Activated B cell treated with CpG ODN at 0.5 μM for 24 hours (primary cell): ENCODE results near the gene PLEK. TPM values are rescaled to one million over a fixed set of nuclear protein-coding genes. Genes with fewer than 3 reads are reported as not detected.

Experiments
- ATAC-seq: fragments of 200-7000 bp; cut with Tn5 transposase; one replicate; pipeline ENCODE4 v1.10.0; 2021; ENCODE audit warnings: low read depth, mild to moderate bottlenecking, moderate library complexity
- CTCF ChIA-PET: fragments of 350-600 bp; sonication (Branson Sonifier 250); formaldehyde crosslinking; loops from one replicate; lab custom pipeline; 2021; ENCODE audit warnings: antibody characterized with exemption; lab: Charles Lee
- POLR2A ChIA-PET: fragments of 350-600 bp; sonication (Branson Sonifier 250); formaldehyde crosslinking; loops from one replicate; lab custom pipeline; 2021; ENCODE audit warnings: antibody characterized with exemption; lab: Charles Lee
- DNase-seq: peaks from one replicate; pipeline ENCODE4 v3.0.0; 2022
- H3K27ac Mint-ChIP-seq: one replicate; pipeline ENCODE4 v1.8.0; 2020; ENCODE audit warnings: mixed read lengths
- H3K27me3 Mint-ChIP-seq: one replicate; pipeline ENCODE4 v1.8.0; 2021; ENCODE audit warnings: mixed read lengths
- H3K36me3 Mint-ChIP-seq: one replicate; pipeline ENCODE4 v1.8.0; 2021; ENCODE audit warnings: low read depth, mixed read lengths
- H3K4me1 Mint-ChIP-seq: one replicate; pipeline ENCODE4 v1.8.0; 2021; ENCODE audit warnings: mixed read lengths
- H3K4me3 Mint-ChIP-seq: one replicate; pipeline ENCODE4 v1.8.0; 2020; ENCODE audit warnings: mild to moderate bottlenecking, mixed read lengths
- H3K9me3 Mint-ChIP-seq: one replicate; pipeline ENCODE4 v1.8.0; 2020; ENCODE audit warnings: mixed read lengths
- intact Hi-C: fragments of 100-400 bp; cut with micrococcal nuclease; formaldehyde crosslinking; loops from one replicate; pipeline ENCODE4 v1.15.1; 2024
- total RNA-seq: library from RNA; stranded (reverse); gene quantifications from 2 replicates; pipeline ENCODE4 v1.2.3, GENCODE V29; 2022
- TF ChIP-seq, protein P1 (sequence below): fragments of 200-600 bp; IDR thresholded peaks from one replicate; pipeline ENCODE4 v1.8.0; 2022; ENCODE audit warnings: antibody characterized with exemption, mild to moderate bottlenecking

PLEK gene
- total RNA-seq, 1 donor from 2014 or later, result 140 TPM

DNA sequence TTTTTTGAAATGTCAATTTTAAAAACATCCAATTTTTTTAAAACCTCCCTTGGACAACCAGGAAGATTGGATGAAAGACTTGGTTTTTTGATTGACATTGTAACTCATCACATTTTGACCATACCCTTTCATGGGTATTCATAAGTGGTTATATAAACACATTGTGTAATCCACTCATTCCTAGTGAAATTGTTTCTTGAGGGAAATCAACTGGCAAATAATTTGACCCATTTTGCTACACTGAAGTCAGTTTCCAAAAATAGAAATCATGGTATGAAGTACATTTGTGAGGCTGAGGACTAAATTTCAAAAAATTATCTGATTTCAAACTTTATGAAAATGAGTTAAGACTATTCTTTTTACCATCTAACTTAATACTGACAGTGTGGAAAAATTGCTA lies 70.5 kb downstream of the PLEK start:
- H3K4me3 Mint-ChIP-seq, result no peak overlapping the region
- DNase-seq, result no peak
- no peaks in the 10 kb centered on the region for H3K27me3 Mint-ChIP-seq
- H3K9me3 Mint-ChIP-seq, result no peaks in the 10 kb centered on the region
- intact Hi-C loops, result no loop called here
- ATAC-seq, result no peak
- H3K27ac Mint-ChIP-seq, result no peak overlapping the region
- ChIA-PET CTCF (interaction anchor here (1.2 kb wide), 1 partner anchor 313 kb away, joined by 3 read pairs; no protein-coding TSS in a partner anchor), POLR2A (interaction anchor here (1.2 to 1.3 kb wide), 2 partner anchors 9 to 394 kb away, joined by 3 to 5 read pairs; no protein-coding TSS in a partner anchor)
- peaks cover 1% of the 10 kb centered on the region for H3K36me3 Mint-ChIP-seq
- H3K4me1 Mint-ChIP-seq, result peaks cover 59% of the 10 kb centered on the region
- TF ChIP-seq, protein P1, sequence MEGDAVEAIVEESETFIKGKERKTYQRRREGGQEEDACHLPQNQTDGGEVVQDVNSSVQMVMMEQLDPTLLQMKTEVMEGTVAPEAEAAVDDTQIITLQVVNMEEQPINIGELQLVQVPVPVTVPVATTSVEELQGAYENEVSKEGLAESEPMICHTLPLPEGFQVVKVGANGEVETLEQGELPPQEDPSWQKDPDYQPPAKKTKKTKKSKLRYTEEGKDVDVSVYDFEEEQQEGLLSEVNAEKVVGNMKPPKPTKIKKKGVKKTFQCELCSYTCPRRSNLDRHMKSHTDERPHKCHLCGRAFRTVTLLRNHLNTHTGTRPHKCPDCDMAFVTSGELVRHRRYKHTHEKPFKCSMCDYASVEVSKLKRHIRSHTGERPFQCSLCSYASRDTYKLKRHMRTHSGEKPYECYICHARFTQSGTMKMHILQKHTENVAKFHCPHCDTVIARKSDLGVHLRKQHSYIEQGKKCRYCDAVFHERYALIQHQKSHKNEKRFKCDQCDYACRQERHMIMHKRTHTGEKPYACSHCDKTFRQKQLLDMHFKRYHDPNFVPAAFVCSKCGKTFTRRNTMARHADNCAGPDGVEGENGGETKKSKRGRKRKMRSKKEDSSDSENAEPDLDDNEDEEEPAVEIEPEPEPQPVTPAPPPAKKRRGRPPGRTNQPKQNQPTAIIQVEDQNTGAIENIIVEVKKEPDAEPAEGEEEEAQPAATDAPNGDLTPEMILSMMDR, result no peak

DNA sequence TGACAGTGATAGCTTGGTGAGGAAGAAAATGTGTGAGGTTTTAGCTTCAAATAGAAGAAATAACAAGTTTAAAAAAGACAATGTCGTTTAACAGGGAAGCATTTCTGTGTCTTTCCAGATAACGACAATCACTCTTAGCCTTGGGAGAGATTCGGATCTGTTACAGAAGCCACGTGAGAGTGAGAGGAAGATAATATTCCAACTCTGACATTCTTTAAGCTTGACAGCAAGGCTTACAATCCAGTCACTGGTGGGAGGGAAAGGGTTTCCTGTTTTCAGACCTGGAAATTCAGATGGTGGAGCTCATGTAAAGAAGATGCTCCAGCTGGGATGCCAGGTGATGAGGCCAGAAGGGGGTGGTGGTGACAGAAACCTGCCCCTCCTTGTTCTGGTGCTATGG lies 71.2 kb downstream of the PLEK start:
- Mint-ChIP-seq H3K9me3 (no peaks in the 10 kb centered on the region), H3K4me3 (no peak overlapping the region), H3K36me3 (peaks cover 2% of the 10 kb centered on the region), H3K27ac (peak overlapping the region; percentile 27), H3K27me3 (no peaks in the 10 kb centered on the region), H3K4me1 (peaks cover 66% of the 10 kb centered on the region)
- intact Hi-C loops, result no loop called here
- ChIA-PET POLR2A (interaction anchor here (1.1 to 1.3 kb wide), 3 partner anchors 9 to 393 kb away, joined by 3 to 5 read pairs (median 3); partner anchors contain the start of gene PLEK), CTCF (interaction anchor here (1.0 to 1.3 kb wide), 3 partner anchors 9 to 314 kb away, joined by 3 to 4 read pairs (median 3); no protein-coding TSS in a partner anchor)
- DNase-seq (no peak), ATAC-seq (no peak)
- TF ChIP-seq, protein P1, result no peak

DNA sequence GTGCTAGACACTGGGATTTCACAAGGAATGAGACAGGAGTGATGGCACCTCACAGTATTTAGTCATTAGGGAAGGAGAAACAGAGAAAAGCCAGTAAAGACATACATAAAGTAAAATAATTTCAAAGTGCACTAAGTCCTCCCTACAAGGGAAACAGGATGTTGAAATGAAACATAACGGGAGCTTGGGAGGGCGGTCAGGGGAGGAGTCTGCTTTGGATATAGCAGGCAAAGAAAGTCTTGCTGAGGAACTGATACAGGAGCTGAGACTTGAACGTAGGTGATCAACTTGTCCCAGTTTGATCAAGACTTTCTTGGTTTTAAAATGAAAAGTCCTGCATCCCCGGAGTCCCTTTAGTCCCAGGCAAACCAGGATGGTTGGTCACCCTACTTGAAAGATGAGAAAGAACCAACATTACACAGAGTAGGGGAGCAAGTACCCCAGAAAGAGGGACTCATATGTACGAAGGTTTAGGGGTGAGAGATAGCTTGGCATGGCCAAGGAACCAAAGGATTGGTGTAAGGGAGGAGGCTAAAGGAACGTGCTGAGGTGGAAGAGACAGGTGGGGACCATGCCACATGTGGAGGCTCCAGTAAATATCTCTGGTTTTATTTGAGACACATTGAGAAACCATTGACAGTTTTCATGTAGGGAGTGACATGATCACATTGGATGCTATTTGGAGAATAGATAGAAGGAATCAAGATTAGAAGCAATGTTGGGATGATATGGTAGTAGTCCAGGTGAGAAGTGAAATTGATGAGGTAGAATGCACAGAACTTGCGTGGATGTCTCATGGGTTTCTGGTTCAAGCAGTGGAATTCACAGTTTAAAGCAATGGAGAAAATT lies 73.6 kb downstream of the PLEK start:
- DNase-seq, result no peak
- TF ChIP-seq, protein P1, result no peak
- ChIA-PET CTCF (interaction anchor here (1.0 kb wide), 1 partner anchor 81 kb away, joined by 3 read pairs; no protein-coding TSS in a partner anchor), POLR2A (interaction anchor here (0.7 to 1.3 kb wide), 3 partner anchors 23 to 43 kb away, joined by 3 to 4 read pairs (median 3); no protein-coding TSS in a partner anchor)
- peak overlapping the region; percentile 13 for H3K27ac Mint-ChIP-seq
- no peaks in the 10 kb centered on the region for H3K9me3 Mint-ChIP-seq
- peaks cover 2% of the 10 kb centered on the region for H3K36me3 Mint-ChIP-seq
- no peak overlapping the region for H3K4me3 Mint-ChIP-seq
- peaks cover 69% of the 10 kb centered on the region for H3K4me1 Mint-ChIP-seq
- no peak for ATAC-seq
- no peaks in the 10 kb centered on the region for H3K27me3 Mint-ChIP-seq
- intact Hi-C loops, result no loop called here

DNA sequence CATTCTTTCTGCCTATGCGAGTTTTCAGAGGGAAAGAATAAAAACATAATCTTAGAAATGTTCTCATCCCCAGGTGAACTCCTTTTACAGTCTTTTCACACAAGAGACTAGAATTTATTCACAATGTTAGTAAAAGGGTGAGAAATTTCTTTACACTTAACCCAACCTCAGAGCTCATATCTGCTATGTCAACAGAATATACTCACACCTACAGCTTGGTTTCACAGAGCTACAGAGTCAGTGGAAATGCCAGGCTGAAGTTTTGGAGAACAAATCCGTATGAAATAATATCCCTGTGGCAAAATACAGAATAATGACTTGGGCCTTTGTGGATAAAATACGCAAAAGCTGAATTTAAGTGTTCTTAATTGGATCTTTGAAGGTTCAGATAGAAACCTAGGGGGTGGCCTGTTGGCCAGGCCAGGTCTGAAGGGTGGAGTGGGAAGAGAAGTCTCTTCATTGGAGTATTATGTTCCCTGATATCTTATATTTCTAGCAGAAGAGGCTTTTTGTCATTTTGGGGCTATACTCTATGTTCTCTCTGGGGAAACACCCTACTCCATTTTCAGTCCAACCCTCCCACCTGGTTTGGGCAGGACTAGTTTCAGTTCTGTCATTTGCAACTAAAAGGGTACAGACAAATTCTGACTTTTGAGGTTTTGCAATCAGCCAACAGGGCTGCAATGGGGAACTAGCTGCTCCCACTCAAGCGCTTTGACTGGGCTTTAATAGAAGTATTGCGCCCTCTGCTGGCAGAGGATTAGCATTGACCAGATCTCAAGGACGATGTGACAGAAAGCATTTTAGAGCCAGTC lies 76.3 kb downstream of the PLEK start:
- peak; percentile 98 for ATAC-seq
- no peaks in the 10 kb centered on the region for H3K27me3 Mint-ChIP-seq
- peak; percentile 57 for DNase-seq
- intact Hi-C loops, result loop anchor here (1.0 to 2.0 kb wide), 11 partner anchors 17 to 319 kb away; partner anchors contain the start of genes APLF, FBXO48 and PNO1
- no peaks in the 10 kb centered on the region for H3K9me3 Mint-ChIP-seq
- H3K4me1 Mint-ChIP-seq, result peaks cover 51% of the 10 kb centered on the region
- TF ChIP-seq, protein P1, result no peak
- POLR2A ChIA-PET, result interaction anchor here (0.6 to 2.6 kb wide), 18 partner anchors 14 to 391 kb away, joined by 3 to 22 read pairs (median 4); partner anchors contain the start of genes FBXO48, PLEK and PPP3R1
- peaks cover 2% of the 10 kb centered on the region for H3K36me3 Mint-ChIP-seq
- H3K4me3 Mint-ChIP-seq, result peak overlapping the region; percentile 65
- CTCF ChIA-PET, result interaction anchor here (0.6 to 4.7 kb wide), 38 partner anchors 10 to 1274 kb away, joined by 3 to 58 read pairs (median 5); partner anchors contain the start of genes FBXO48, PLEK and PPP3R1
- peak overlapping the region; percentile 95 for H3K27ac Mint-ChIP-seq
